ENCODE data around the gene OTX2.

GRCh38 chr14:56752428-56752827 is 57.9 kb downstream of the OTX2 start:
- TF ChIP-seq CTCF (IDR thresholded peaks at IDR 0.05), result no peak
- TF ChIP-seq POLR2A (IDR thresholded peaks at IDR 0.05), result no peak
